ENCODE data around the gene DHX8.

The DHX8 gene

GRCh38 chr17:43568506-43569082, 84.8 kb downstream of the DHX8 start:
- H3K4me3 ChIP-seq (ENCODE audit: low read depth, low read length): no peak overlapping the region
- DNase-seq: no peak
- no peak for TF ChIP-seq CTCF (IDR thresholded peaks at IDR 0.05; ENCODE audit: low read depth, low read length, missing control alignments)
- no peaks in the 10 kb centered on the region for H3K36me3 ChIP-seq (replicated peaks)
- no peaks in the 10 kb centered on the region for H3K27me3 ChIP-seq (replicated peaks)
- in situ Hi-C loops (cut with HindIII; ENCODE audit: low pct_ligation_motif_present, low sequenced_read_pairs): no loop called here
- H3K27ac ChIP-seq: no peak overlapping the region

DNA sequence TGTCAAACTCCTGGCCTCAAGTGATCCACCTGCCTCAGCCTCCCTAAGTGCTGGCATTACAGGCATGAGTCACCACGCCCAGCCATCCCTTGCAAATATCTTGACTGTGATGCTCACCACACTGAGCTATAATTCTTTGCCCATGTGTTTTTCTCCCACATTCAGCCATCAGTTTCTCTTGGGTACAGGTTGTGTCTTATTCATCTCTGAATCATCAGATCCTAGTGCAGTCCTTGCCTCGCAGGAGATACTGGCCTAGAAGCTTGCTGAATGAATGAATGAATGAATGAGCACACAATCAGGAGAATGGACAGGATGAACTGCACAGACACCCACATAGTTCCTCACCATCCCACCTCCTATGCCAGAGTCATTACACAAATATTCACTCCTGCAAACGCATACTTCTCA, 86.7 kb downstream of the DHX8 start:
- Histone ChIP-seq H3K27ac (no peak overlapping the region), H3K36me3 (replicated peaks) (no peaks in the 10 kb centered on the region), H3K4me3 (ENCODE audit: low read depth, low read length) (no peak overlapping the region), H3K27me3 (replicated peaks) (no peaks in the 10 kb centered on the region)
- in situ Hi-C loops (cut with HindIII; ENCODE audit: low pct_ligation_motif_present, low sequenced_read_pairs): no loop called here
- peak; percentile 41 for DNase-seq
- TF ChIP-seq CTCF (IDR thresholded peaks at IDR 0.05; ENCODE audit: low read depth, low read length, missing control alignments): no peak

DNA sequence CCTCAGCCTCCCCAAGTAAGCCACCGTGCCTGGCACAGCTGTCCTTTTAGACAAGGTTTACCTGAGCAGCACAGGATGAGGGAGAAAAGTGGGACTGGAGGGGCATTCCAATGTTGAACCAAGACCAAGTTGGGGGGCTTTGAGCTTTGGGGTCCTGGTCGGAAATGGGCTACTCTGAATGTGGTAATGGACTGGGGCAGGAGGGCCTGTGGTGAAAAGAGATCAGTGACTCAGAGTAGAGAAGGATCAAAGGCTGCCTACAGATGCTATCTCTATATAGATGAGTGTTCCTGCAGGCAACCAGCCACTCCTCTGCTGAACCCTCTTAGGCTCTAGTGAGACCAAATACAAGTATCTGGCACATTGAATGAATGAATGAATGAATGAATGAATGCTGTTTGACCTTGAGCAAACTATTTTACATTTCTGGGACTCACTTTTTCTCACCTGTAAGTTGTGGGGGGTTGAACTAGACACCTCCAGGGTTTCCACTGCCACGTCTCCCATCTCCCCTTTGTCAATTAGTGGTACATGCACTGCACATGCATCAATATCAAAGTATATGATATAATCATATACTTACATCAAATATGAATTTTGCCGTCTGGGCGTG, 88.7 kb downstream of the DHX8 start:
- H3K36me3 ChIP-seq (replicated peaks): no peaks in the 10 kb centered on the region
- in situ Hi-C loops (cut with HindIII; ENCODE audit: low pct_ligation_motif_present, low sequenced_read_pairs): no loop called here
- no peak for DNase-seq
- H3K27me3 ChIP-seq (replicated peaks): no peaks in the 10 kb centered on the region
- no peak for TF ChIP-seq CTCF (IDR thresholded peaks at IDR 0.05; ENCODE audit: low read depth, low read length, missing control alignments)
- no peak overlapping the region for H3K27ac ChIP-seq
- no peak overlapping the region for H3K4me3 ChIP-seq (ENCODE audit: low read depth, low read length)

DNA sequence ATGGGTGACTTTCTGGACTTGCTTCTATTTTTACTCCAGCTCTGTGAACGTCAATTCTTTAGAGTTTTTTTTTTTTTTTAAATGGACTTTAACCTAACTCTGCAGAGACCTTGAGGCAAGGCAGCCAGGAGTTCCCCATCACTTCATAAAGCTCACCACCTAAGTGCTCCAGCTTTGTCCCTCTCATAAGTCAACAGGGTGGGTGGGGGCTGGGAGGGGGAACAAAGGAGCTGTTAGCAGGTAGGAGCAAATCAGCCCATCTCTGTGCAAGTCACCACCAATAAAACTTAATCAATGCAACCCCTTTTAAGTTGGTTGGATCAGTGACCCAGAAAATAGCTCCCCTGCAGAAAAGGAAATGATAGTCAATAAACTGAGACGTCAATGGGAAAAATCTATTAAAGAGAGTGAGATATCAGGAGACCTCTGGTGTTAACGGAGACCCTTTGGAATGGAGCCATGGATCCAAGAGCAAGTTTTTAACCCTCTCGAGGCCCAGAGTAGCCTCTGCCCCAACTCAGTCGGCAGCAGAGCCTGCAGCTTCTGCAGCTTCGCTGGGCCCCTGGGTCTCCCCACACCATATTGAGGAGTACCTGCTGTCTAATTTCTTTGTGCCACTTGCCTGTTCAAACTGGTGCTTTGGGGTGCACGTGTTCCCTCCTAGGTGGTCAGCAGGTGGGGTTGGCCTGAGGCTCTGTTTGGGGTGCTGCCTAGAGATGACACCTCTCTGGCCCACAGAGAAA, 90.0 kb downstream of the DHX8 start:
- DNase-seq: no peak
- no peak for TF ChIP-seq CTCF (IDR thresholded peaks at IDR 0.05; ENCODE audit: low read depth, low read length, missing control alignments)
- Histone ChIP-seq H3K4me3 (ENCODE audit: low read depth, low read length) (no peak overlapping the region), H3K27me3 (replicated peaks) (no peaks in the 10 kb centered on the region), H3K36me3 (replicated peaks) (no peaks in the 10 kb centered on the region), H3K27ac (no peak overlapping the region)
- in situ Hi-C loops (cut with HindIII; ENCODE audit: low pct_ligation_motif_present, low sequenced_read_pairs): no loop called here

DNA sequence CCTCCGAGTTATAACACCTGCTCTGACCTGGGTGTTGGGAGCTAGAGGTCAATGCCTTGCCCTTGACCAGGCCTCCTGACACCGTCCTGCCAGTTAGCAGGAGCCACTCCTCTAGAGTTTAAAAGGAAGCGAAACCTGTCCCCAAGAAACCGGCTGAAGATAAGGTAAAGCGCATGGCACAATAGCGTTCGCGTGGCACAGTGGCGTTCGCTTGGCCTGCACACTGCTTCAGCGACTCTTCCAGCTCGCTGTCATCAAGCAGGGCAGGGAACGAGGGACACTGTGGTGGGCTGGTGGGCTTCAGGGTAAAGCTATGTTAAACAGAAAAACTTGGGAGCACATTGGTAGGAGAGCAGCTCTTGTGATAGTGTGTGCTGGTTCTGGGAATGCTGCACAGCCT, 90.6 kb downstream of the DHX8 start:
- H3K36me3 ChIP-seq (replicated peaks): no peaks in the 10 kb centered on the region
- H3K27me3 ChIP-seq (replicated peaks): no peaks in the 10 kb centered on the region
- no peak overlapping the region for H3K27ac ChIP-seq
- DNase-seq: no peak
- no peak for TF ChIP-seq CTCF (IDR thresholded peaks at IDR 0.05; ENCODE audit: low read depth, low read length, missing control alignments)
- H3K4me3 ChIP-seq (ENCODE audit: low read depth, low read length): no peak overlapping the region
- in situ Hi-C loops (cut with HindIII; ENCODE audit: low pct_ligation_motif_present, low sequenced_read_pairs): no loop called here
